GM12872 (cell line): ENCODE measurements around the gene HACD1.

Experiments used
- CTCF ChIP-seq: IDR thresholded peaks from 3 replicates; pipeline ENCODE4 v1.5.1; 2011; ENCODE audit warnings: low read depth, mild to moderate bottlenecking, low read length, moderate library complexity; ENCODE audit not compliant: insufficient read depth

The HACD1 gene

DNA sequence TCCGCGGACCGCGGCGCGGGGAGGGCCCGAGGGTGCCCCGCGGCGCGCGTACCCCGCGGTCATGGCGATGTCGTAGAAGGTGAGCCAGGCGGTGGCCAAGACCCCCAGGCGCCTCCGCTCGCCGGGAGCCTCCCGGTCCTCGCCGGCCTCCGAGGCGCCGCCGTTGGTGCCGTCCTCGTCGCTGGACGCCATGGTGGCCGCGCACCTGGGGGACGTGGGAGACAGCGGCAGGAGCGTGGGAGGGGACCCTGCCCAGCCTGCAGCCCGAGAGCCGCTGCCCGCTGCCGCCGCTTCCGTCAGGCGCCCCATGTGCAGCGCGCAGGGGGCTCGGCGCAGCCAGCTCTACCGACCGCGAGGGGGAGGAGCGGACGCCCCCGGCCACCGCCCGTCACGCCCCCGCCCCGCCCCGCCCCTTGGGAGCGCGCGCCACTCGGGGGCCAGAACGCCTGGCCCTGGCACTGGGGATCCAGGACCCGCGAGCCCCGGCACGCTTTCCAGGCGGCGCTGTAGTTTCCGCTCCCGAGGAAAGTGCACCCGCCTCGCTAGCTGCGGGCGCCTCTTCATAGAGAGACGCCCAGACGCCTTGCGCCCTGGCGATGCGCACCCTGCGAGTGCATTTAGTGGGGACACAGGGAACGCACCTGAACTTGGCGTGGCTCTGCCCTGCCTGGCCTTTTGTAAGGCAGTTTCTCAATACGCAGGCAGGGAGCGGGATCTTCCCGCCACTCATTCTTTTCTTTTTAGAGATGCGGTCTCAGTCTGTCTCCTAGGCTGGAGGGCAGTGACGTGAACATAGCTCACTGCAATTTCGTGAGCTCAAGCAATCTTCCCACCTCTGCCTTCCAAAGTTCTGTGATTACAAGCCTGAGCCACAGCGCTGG, at the start of gene HACD1:
Gene HACD1, minus strand, starts transcription at position 344 of the 881 bp plus-strand sequence. Its CDS starts 35 bp downstream, at position 309.
- 0 out of 3 replicates have a peak, but pooled peaks have one; percentile 11 for TF ChIP-seq CTCF

DNA sequence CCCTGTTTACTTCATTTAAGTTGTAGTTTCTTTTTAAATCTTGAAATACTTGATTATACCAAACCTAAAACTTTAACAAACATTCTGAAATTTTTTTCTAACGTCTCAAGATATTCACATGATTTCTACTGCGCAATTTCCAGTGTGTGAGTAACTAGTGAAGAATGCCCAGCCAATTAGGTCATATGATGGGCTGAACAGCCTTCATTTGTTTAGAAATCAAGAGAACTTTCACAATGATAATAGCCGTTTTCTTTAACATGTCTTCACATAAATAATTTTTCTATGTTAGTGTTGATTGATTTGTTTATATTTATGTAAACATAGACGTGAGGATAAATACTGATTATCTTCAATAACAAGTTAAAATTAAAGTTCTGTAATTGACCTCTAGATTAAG, 48.6 kb upstream of the HACD1 start:
- TF ChIP-seq CTCF, result no peak

GRCh38 chr10:17663450-17663849, 46.3 kb upstream of the HACD1 start:
- TF ChIP-seq CTCF, result no peak

- TF ChIP-seq CTCF, result no peak
Measured at GRCh38 chr10:17662193-17663138, 45.3 kb upstream of the HACD1 start.

GRCh38 chr10:17661510-17661909, 44.3 kb upstream of the HACD1 start:
- no peak for TF ChIP-seq CTCF

GRCh38 chr10:17660921-17661320, 43.7 kb upstream of the HACD1 start:
- TF ChIP-seq CTCF, result no peak

GRCh38 chr10:17659365-17659764, 42.2 kb upstream of the HACD1 start:
- no peak for TF ChIP-seq CTCF
